HepG2 (cell line): Measurements from ENCODE around the gene VTN. TPM values are rescaled to one million over a fixed set of nuclear protein-coding genes. Genes with fewer than 3 reads are reported as not detected.

Experiments used
- ATF2 ChIP-seq: sonication (generic); formaldehyde crosslinking; IDR thresholded peaks from 2 replicates; pipeline ENCODE4 v1.4.0; 2020; ENCODE audit warnings: missing genetic modification reagents
- BCL3 ChIP-seq: sonication (generic); formaldehyde crosslinking; IDR thresholded peaks from 2 replicates; pipeline ENCODE4 v1.5.1; 2020; ENCODE audit warnings: mild to moderate bottlenecking, missing genetic modification reagents, moderate library complexity
- DR1 ChIP-seq: sonication (generic); formaldehyde crosslinking; IDR thresholded peaks from 2 replicates; pipeline ENCODE4 v1.8.0; 2021; ENCODE audit warnings: mild to moderate bottlenecking, missing genetic modification reagents, inconsistent platforms
- DZIP1 ChIP-seq: sonication (generic); formaldehyde crosslinking; IDR thresholded peaks from 2 replicates; pipeline ENCODE4 v1.5.0; 2020; ENCODE audit warnings: mild to moderate bottlenecking, missing genetic modification reagents
- FOSL2 ChIP-seq: sonication (generic); formaldehyde crosslinking; IDR thresholded peaks from 2 replicates; pipeline ENCODE4 v1.4.0; 2020; ENCODE audit warnings: missing genetic modification reagents
- HINFP ChIP-seq: sonication (generic); formaldehyde crosslinking; IDR thresholded peaks from 2 replicates; pipeline ENCODE4 v1.4.0; 2020; ENCODE audit warnings: low read depth, mild to moderate bottlenecking, missing genetic modification reagents
- MIER2 ChIP-seq: IDR thresholded peaks from 2 replicates; pipeline ENCODE4 v1.6.1; 2016; ENCODE audit warnings: missing biosample characterization, missing genetic modification reagents
- NR2F6 ChIP-seq, 2 experiments: IDR thresholded peaks; 2 replicates each; pipeline ENCODE4 v1.6.1; 2016; ENCODE audit warnings: antibody characterized with exemption in 1 of 2, mild to moderate bottlenecking in 1 of 2
- PCBP1 ChIP-seq: fragments of 200-400 bp; formaldehyde crosslinking; IDR thresholded peaks from 2 replicates; pipeline ENCODE4 v1.6.1; 2017; ENCODE audit warnings: mild to moderate bottlenecking, low read depth, low read length, borderline replicate concordance
- POGK ChIP-seq: sonication (generic); formaldehyde crosslinking; conservative IDR thresholded peaks from 2 replicates; pipeline ENCODE4 v1.8.0; 2022; ENCODE audit warnings: mild to moderate bottlenecking, moderate library complexity, missing genetic modification reagents
- PRPF4 ChIP-seq: fragments of 200-400 bp; formaldehyde crosslinking; IDR thresholded peaks from 2 replicates; pipeline ENCODE4 v1.6.1; 2016; ENCODE audit warnings: low read length, low read depth; ENCODE audit not compliant: poor library complexity, severe bottlenecking
- RXRA ChIP-seq: sonication (generic); formaldehyde crosslinking; IDR thresholded peaks from 2 replicates; pipeline ENCODE4 v1.5.1; 2020; ENCODE audit warnings: missing genetic modification reagents
- SRY ChIP-seq: sonication (generic); formaldehyde crosslinking; IDR thresholded peaks from 2 replicates; pipeline ENCODE4 v1.8.0; 2022; ENCODE audit warnings: mild to moderate bottlenecking, missing genetic modification reagents
- ZBTB38 ChIP-seq: sonication (generic); formaldehyde crosslinking; IDR thresholded peaks from 2 replicates; pipeline ENCODE4 v1.5.1; 2020; ENCODE audit warnings: mild to moderate bottlenecking, missing genetic modification reagents
- ZFP90 ChIP-seq: sonication (generic); formaldehyde crosslinking; IDR thresholded peaks from 2 replicates; pipeline ENCODE4 v1.8.0; 2022; ENCODE audit warnings: missing genetic modification reagents, mild to moderate bottlenecking, inconsistent platforms, borderline replicate concordance
- ZNF570 ChIP-seq: sonication (generic); formaldehyde crosslinking; IDR thresholded peaks from 2 replicates; pipeline ENCODE4 v1.4.0; 2020; ENCODE audit warnings: mild to moderate bottlenecking, missing genetic modification reagents, borderline replicate concordance
- ZNF691 ChIP-seq: sonication (generic); formaldehyde crosslinking; IDR thresholded peaks from 2 replicates; pipeline ENCODE4 v1.4.0; 2020; ENCODE audit warnings: missing genetic modification reagents, low read depth, mild to moderate bottlenecking, borderline replicate concordance
- ZNF768 ChIP-seq: sonication (generic); formaldehyde crosslinking; IDR thresholded peaks from 2 replicates; pipeline ENCODE4 v1.4.0; 2020; ENCODE audit warnings: missing genetic modification reagents
- ZNF777 ChIP-seq: sonication (generic); formaldehyde crosslinking; IDR thresholded peaks from 2 replicates; pipeline ENCODE4 v1.4.0; 2020; ENCODE audit warnings: missing genetic modification reagents
- polyA plus RNA-seq, 8 experiments: library from polyadenylated mRNA; depleted of rRNA in 3 of 8; stranded (reverse) in 7 of 8; unstranded in 1 of 8; fragments of >200 nt; fragmentation: Illumina TruSeq in 4 of 8; extraction: Trizol in 4 of 8; gene quantifications; 2 replicates each; pipeline versions ENCODE4 v1.2.1 to v1.2.3, GENCODE V29; 2011 to 2016; ENCODE audit warnings: low read depth in 4 of 8, missing spikeins in 1 of 8, mixed read lengths in 1 of 8; ENCODE audit not compliant: insufficient read depth in 1 of 8
- total RNA-seq, 5 experiments: library from RNA; depleted of rRNA; stranded (reverse); fragments of >200 nt; fragmentation: Illumina TruSeq; extraction: Trizol; gene quantifications; 2 replicates each; pipeline ENCODE4 v1.2.3, GENCODE V29; 2016; ENCODE audit warnings: low read depth in 1 of 5

Gene VTN
- total and polyA plus RNA-seq, 2 of the 13 experiments (the other 11 are each of a cell fraction or from before 2014, with no cell fraction given) = 108 to 131 TPM

- TF ChIP-seq POGK (CRISPR knock-in tag) (0 out of 2 replicates have a peak, but pooled peaks have one; percentile 9), RXRA (CRISPR knock-in tag) (peak; percentile 74), ATF2 (CRISPR knock-in tag) (peak; percentile 66; the same call in 1 of the 2 replicates), ZBTB38 (CRISPR knock-in tag) (no peak), FOSL2 (CRISPR knock-in tag) (peak; percentile 43; the same call in 1 of the 2 replicates), ZFP90 (CRISPR knock-in tag) (no peak), PRPF4 (no peak), DZIP1 (CRISPR knock-in tag) (no peak), ZNF777 (CRISPR knock-in tag) (no peak; the same call in 1 of the 2 replicates), MIER2 (CRISPR knock-in tag) (peak; percentile 73; the same call in 1 of the 2 replicates), ZNF768 (no peak; the same call in 1 of the 2 replicates), BCL3 (CRISPR knock-in tag) (no peak), ZNF691 (CRISPR knock-in tag) (no peak; the same call in 1 of the 2 replicates), PCBP1 (0 out of 2 replicates have a peak, but pooled peaks have one; percentile 20), DR1 (CRISPR knock-in tag) (no peak), HINFP (no peak), SRY (CRISPR knock-in tag) (0 out of 2 replicates have a peak, but pooled peaks have one; percentile 41), ZNF570 (CRISPR knock-in tag) (no peak), NR2F6 (IDR thresholded peaks at IDR 0.05) (peak; percentile 75), NR2F6 (CRISPR knock-in tag; IDR thresholded peaks at IDR 0.05) (peak; percentile 77)
These were observed 34.9 kb upstream of the VTN start (continued) for GRCh38 chr17:28404812-28405570.
